Activated T-cell treated with anti-CD3 and anti-CD28 coated beads, Interleukin-2, amount 50 U/mL, for 72 hours (primary cell): ENCODE results near the gene GRAPL. TPM values are rescaled to one million over a fixed set of nuclear protein-coding genes. Genes with fewer than 3 reads are reported as not detected.
A peak's percentile ranks its signal among the peaks of the same experiment; 100 is the strongest.
"Not testable (repeated sequence)": the region's sequence is repeated elsewhere in the genome, so short reads cannot be mapped to it uniquely, and the experiment has no call there.

Source experiments
- ATAC-seq, 2 donors: fragments of 150-1000 bp; cut with Tn5 transposase; replicated peaks in 1 of 2; 2 replicates each; pipeline ENCODE4 v1.10.0; 2021; ENCODE audit warnings: moderate library complexity in 2 of 2, mild to moderate bottlenecking in 1 of 2
- DNase-seq, 2 donors: peaks; one replicate each; pipeline ENCODE4 v3.0.0; 2021 to 2022; ENCODE audit warnings: mixed read lengths in 1 of 2
- H3K27ac Mint-ChIP-seq: one replicate; pipeline ENCODE4 v1.8.0; 2022; ENCODE audit warnings: mild to moderate bottlenecking, moderate library complexity, mixed read lengths
- H3K27me3 Mint-ChIP-seq: one replicate; pipeline ENCODE4 v1.8.0; 2022; ENCODE audit warnings: low read depth, mixed read lengths
- H3K36me3 Mint-ChIP-seq, 2 donors: one replicate each; pipeline ENCODE4 v1.8.0; 2022; ENCODE audit warnings: mixed read lengths in 2 of 2, mild to moderate bottlenecking in 1 of 2; ENCODE audit not compliant: insufficient read depth in 2 of 2
- H3K4me1 Mint-ChIP-seq: one replicate; pipeline ENCODE4 v1.8.0; 2022; ENCODE audit warnings: low read depth, mixed read lengths
- H3K4me3 Mint-ChIP-seq, 2 donors: one replicate each; pipeline ENCODE4 v1.8.0; 2022; ENCODE audit warnings: mild to moderate bottlenecking in 2 of 2, mixed read lengths in 2 of 2, moderate library complexity in 2 of 2
- H3K9me3 Mint-ChIP-seq, 2 donors: one replicate each; pipeline ENCODE4 v1.8.0; 2022; ENCODE audit warnings: mixed read lengths in 2 of 2
- total RNA-seq, 2 donors: library from RNA; stranded (reverse); gene quantifications; one replicate each; pipeline ENCODE4 v1.2.3, GENCODE V29; 2022

The GRAPL gene
- total RNA-seq, 2 donors from 2014 or later: 2.8 to 5.1 TPM

GRCh38 chr17:19188870-19189708 lies 61.7 kb downstream of the GRAPL start:
- not testable (repeated sequence) for H3K9me3 Mint-ChIP-seq, H3K4me1 Mint-ChIP-seq

GRCh38 chr17:19189781-19190405 lies 62.5 kb downstream of the GRAPL start:
- ATAC-seq, H3K4me1 Mint-ChIP-seq, H3K36me3 Mint-ChIP-seq, H3K9me3 Mint-ChIP-seq, H3K27me3 Mint-ChIP-seq, H3K27ac Mint-ChIP-seq, H3K4me3 Mint-ChIP-seq, DNase-seq: not testable (repeated sequence)

More at GRCh38 chr17:19188870-19189708, 61.7 kb downstream of the GRAPL start:
- not testable (repeated sequence) for H3K27me3 Mint-ChIP-seq, DNase-seq, H3K36me3 Mint-ChIP-seq, H3K4me3 Mint-ChIP-seq
- ATAC-seq: peak; percentile 85 to 88
- peak overlapping the region; percentile 95 for H3K27ac Mint-ChIP-seq

- not testable (repeated sequence) for H3K4me1 Mint-ChIP-seq, H3K9me3 Mint-ChIP-seq, H3K27ac Mint-ChIP-seq, H3K27me3 Mint-ChIP-seq, H3K36me3 Mint-ChIP-seq, H3K4me3 Mint-ChIP-seq
- DNase-seq (peak; percentile 2 to 18), ATAC-seq (peak; percentile 99)
These were observed 69.2 kb downstream of the GRAPL start for GRCh38 chr17:19196382-19197204.

- H3K9me3 Mint-ChIP-seq, H3K27ac Mint-ChIP-seq, H3K27me3 Mint-ChIP-seq, H3K4me3 Mint-ChIP-seq, H3K36me3 Mint-ChIP-seq, H3K4me1 Mint-ChIP-seq, DNase-seq: not testable (repeated sequence)
- ATAC-seq: peak; percentile 99
These were observed 75.1 kb downstream of the GRAPL start for GRCh38 chr17:19202448-19202847.

- not testable (repeated sequence) for ATAC-seq, H3K27me3 Mint-ChIP-seq, H3K9me3 Mint-ChIP-seq, H3K4me1 Mint-ChIP-seq, H3K36me3 Mint-ChIP-seq, H3K27ac Mint-ChIP-seq, DNase-seq, H3K4me3 Mint-ChIP-seq
These were observed 76.0 kb downstream of the GRAPL start for GRCh38 chr17:19203429-19203828.

Other genes starting within 250 kb of the GRAPL start
- gene SLC5A10, start 175.4 kb upstream of the GRAPL start, total RNA-seq: not detected
- gene FAM83G, start 122.8 kb upstream of the GRAPL start, total RNA-seq: 10 to 100 TPM; 10.9 to 11.3 TPM
- gene GRAP, start 80.6 kb upstream of the GRAPL start, total RNA-seq: 10 to 100 TPM in 1 of 2 donors, 1 to 10 TPM in 1; 9.7 to 15.9 TPM
- 1 to 10 TPM; 5.3 to 9.0 TPM for gene EPN2, start 109.8 kb downstream of the GRAPL start, total RNA-seq
- 1 to 10 TPM; 2.4 to 4.3 TPM for gene B9D1, start 235.1 kb downstream of the GRAPL start, total RNA-seq